ENCODE data around the gene GCNT1.

GRCh38 chr9:76475686-76476085 is 16.7 kb downstream of the GCNT1 start:
- TF ChIP-seq CTCF (IDR thresholded peaks at IDR 0.05) (no peak), EP300 (IDR thresholded peaks at IDR 0.05) (no peak)

Data from ovary (tissue), 3 donors.